Measurements from ENCODE around the gene BARHL1. TPM values are rescaled to one million over a fixed set of nuclear protein-coding genes. Genes with fewer than 3 reads are reported as not detected.

Gene BARHL1
- total RNA-seq, 1 donor from 2014 or later, result 1.0 TPM

- Histone ChIP-seq H3K27me3 (no peaks in the 10 kb centered on the region), H2AFZ (replicated peaks) (no peak overlapping the region), H3K9ac (no peak overlapping the region), H3K27ac (no peak overlapping the region), H3K4me3 (no peak overlapping the region), H4K20me1 (ENCODE audit: low read depth) (no peaks in the 10 kb centered on the region), H3F3A (ENCODE audit: low read depth) (peaks cover 13% of the 10 kb centered on the region), H3K4me1 (peaks cover 31% of the 10 kb centered on the region), H3K36me3 (no peaks in the 10 kb centered on the region), H3K9me3 (ENCODE audit: low read depth) (no peaks in the 10 kb centered on the region), H3K79me2 (ENCODE audit: low read depth) (no peaks in the 10 kb centered on the region), H3K4me2 (no peak overlapping the region)
- peaks cover 2% of the 10 kb centered on the region for H3K9me3 Mint-ChIP-seq
- H3K27me3 Mint-ChIP-seq (ENCODE audit: insufficient read depth, low read depth), result peaks cover 7% of the 10 kb centered on the region
- peaks cover 5% of the 10 kb centered on the region for H3K36me3 Mint-ChIP-seq
- no peak overlapping the region for H3K27ac Mint-ChIP-seq
- TF ChIP-seq EZH2phosphoT487 (IDR thresholded peaks at IDR 0.05) (no peak), CTCF (IDR thresholded peaks at IDR 0.05) (no peak), EZH2 (IDR thresholded peaks at IDR 0.05) (no peak)
- no peak for DNase-seq (ENCODE audit: low spot score)
- no peak overlapping the region for H3K4me3 Mint-ChIP-seq
- H3K4me1 Mint-ChIP-seq, result peaks cover 32% of the 10 kb centered on the region
Measured at GRCh38 chr9:132541051-132541450, 41.4 kb upstream of the BARHL1 start.

DNA sequence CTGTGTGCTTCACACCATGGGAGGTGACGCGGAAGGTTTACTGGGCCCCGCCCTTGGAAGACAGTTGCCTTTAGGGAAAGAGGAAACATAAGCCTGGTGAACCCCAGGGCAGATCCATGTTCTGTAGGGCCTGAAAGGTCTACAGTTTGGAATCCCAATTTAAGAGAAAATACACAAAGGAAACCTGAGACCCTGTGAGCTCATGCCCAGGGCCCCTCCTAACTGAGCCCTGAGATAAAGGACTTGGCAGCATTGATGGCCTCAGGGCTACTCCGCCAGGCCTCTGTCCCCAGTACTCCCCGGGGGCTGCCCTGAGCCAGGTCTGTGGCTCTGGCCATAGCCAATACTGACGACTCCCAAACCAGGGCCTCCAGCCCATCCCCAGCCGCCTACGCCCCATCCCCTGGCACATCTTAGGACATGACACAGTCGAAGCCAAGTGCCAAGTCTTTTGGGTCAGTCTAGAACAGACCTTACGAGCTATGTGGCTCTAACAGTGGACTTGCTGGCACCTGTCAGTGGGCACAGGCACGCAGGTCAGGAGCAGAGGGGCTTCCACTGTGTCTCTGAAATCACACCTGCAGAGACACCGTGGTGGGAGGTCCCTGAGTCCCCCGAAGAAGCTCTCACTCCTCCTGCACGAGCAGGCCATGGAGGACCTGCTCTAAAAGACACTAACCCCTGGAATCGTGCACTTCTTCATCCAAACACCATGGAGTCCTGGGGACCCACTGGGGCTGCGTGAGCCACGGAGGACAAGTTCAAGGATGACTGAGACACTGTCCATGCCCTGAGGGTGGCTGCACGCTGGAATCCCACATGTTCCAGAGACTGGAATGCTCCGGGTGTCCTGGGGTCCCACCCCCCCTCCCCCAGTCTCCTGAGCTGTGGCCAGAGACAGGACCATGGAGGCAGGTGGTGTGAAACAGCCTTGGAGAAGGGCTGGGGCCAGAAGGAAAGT, 40.3 kb upstream of the BARHL1 start:
- H3K27ac ChIP-seq, result no peak overlapping the region
- no peaks in the 10 kb centered on the region for H3K27me3 ChIP-seq
- DNase-seq (ENCODE audit: low spot score), result peak; percentile 61
- H3K4me3 ChIP-seq, result no peak overlapping the region
- H3K9ac ChIP-seq, result no peak overlapping the region
- H4K20me1 ChIP-seq (ENCODE audit: low read depth), result no peaks in the 10 kb centered on the region
- peaks cover 18% of the 10 kb centered on the region for H3F3A ChIP-seq (ENCODE audit: low read depth)
- no peaks in the 10 kb centered on the region for H3K36me3 ChIP-seq
- no peaks in the 10 kb centered on the region for H3K79me2 ChIP-seq (ENCODE audit: low read depth)
- no peak overlapping the region for H3K4me2 ChIP-seq
- H3K9me3 ChIP-seq (ENCODE audit: low read depth), result no peaks in the 10 kb centered on the region
- peaks cover 7% of the 10 kb centered on the region for H3K27me3 Mint-ChIP-seq (ENCODE audit: insufficient read depth, low read depth)
- H3K36me3 Mint-ChIP-seq, result peaks cover 2% of the 10 kb centered on the region
- no peak overlapping the region for H3K27ac Mint-ChIP-seq
- peaks cover 42% of the 10 kb centered on the region for H3K4me1 Mint-ChIP-seq
- peaks cover 41% of the 10 kb centered on the region for H3K4me1 ChIP-seq
- H3K4me3 Mint-ChIP-seq, result no peak overlapping the region
- TF ChIP-seq CTCF (IDR thresholded peaks at IDR 0.05) (no peak), EZH2 (IDR thresholded peaks at IDR 0.05) (no peak), EZH2phosphoT487 (IDR thresholded peaks at IDR 0.05) (no peak)
- no peak overlapping the region for H2AFZ ChIP-seq (replicated peaks)
- H3K9me3 Mint-ChIP-seq, result no peaks in the 10 kb centered on the region

GRCh38 chr9:132543251-132543650, 39.2 kb upstream of the BARHL1 start:
- H3K36me3 Mint-ChIP-seq, result peaks cover 2% of the 10 kb centered on the region
- DNase-seq (ENCODE audit: low spot score), result no peak
- H4K20me1 ChIP-seq (ENCODE audit: low read depth), result no peaks in the 10 kb centered on the region
- no peak overlapping the region for H3K4me3 Mint-ChIP-seq
- H3K4me2 ChIP-seq, result no peak overlapping the region
- no peaks in the 10 kb centered on the region for H3K9me3 Mint-ChIP-seq
- no peak overlapping the region for H3K9ac ChIP-seq
- H3K9me3 ChIP-seq (ENCODE audit: low read depth), result no peaks in the 10 kb centered on the region
- no peak for TF ChIP-seq EZH2phosphoT487 (IDR thresholded peaks at IDR 0.05)
- no peak for TF ChIP-seq CTCF (IDR thresholded peaks at IDR 0.05)
- no peak for TF ChIP-seq EZH2 (IDR thresholded peaks at IDR 0.05)
- H3K4me3 ChIP-seq, result no peak overlapping the region
- H2AFZ ChIP-seq (replicated peaks), result no peak overlapping the region
- H3K27ac ChIP-seq, result no peak overlapping the region
- no peaks in the 10 kb centered on the region for H3K36me3 ChIP-seq
- peak overlapping the region; percentile 95 for H3K27ac Mint-ChIP-seq
- H3K27me3 ChIP-seq, result no peaks in the 10 kb centered on the region
- H3F3A ChIP-seq (ENCODE audit: low read depth), result peaks cover 21% of the 10 kb centered on the region
- peaks cover 10% of the 10 kb centered on the region for H3K27me3 Mint-ChIP-seq (ENCODE audit: insufficient read depth, low read depth)
- peaks cover 43% of the 10 kb centered on the region for H3K4me1 ChIP-seq
- H3K79me2 ChIP-seq (ENCODE audit: low read depth), result no peaks in the 10 kb centered on the region
- H3K4me1 Mint-ChIP-seq, result peaks cover 53% of the 10 kb centered on the region

Data from neural progenitor cell (in vitro differentiated cells).